ENCODE results near the gene FRMD4B. TPM values are rescaled to one million over a fixed set of nuclear protein-coding genes. Genes with fewer than 3 reads are reported as not detected.
A peak's percentile ranks its signal among the peaks of the same experiment; 100 is the strongest.

FRMD4B gene
- total RNA-seq, 1 donor from 2014 or later = 16.1 TPM

- Histone ChIP-seq H3K36me3 (no peaks in the 10 kb centered on the region), H3K9me3 (replicated peaks) (no peaks in the 10 kb centered on the region)
- intact Hi-C loops (cut with micrococcal nuclease) = no loop called here
Measured at GRCh38 chr3:69386556-69387385, 883 bp upstream of the FRMD4B start.

GRCh38 chr3:69385123-69385722 lies 665 bp downstream of the FRMD4B start:
- peak overlapping the region; percentile 79 for H3K4me3 ChIP-seq
- H3K9me3 ChIP-seq (replicated peaks) = no peaks in the 10 kb centered on the region
- H3K27ac ChIP-seq (replicated peaks) = peak overlapping the region; percentile 86
- no peak for DNase-seq
- no peak for TF ChIP-seq CTCF (IDR thresholded peaks at IDR 0.05; ENCODE audit: borderline replicate concordance)
- intact Hi-C loops (cut with micrococcal nuclease) = no loop called here
- peaks cover 5% of the 10 kb centered on the region for H3K27me3 ChIP-seq (ENCODE audit: low read depth)
- H3K4me1 ChIP-seq = peaks cover 57% of the 10 kb centered on the region
- no peaks in the 10 kb centered on the region for H3K36me3 ChIP-seq

More at GRCh38 chr3:69386556-69387385, 883 bp upstream of the FRMD4B start:
- no peak for DNase-seq
- peaks cover 5% of the 10 kb centered on the region for H3K27me3 ChIP-seq (ENCODE audit: low read depth)
- peak overlapping the region; percentile 86 for H3K27ac ChIP-seq (replicated peaks)
- H3K4me1 ChIP-seq = peaks cover 49% of the 10 kb centered on the region
- TF ChIP-seq CTCF (IDR thresholded peaks at IDR 0.05; ENCODE audit: borderline replicate concordance) = no peak
- peak overlapping the region; percentile 79 for H3K4me3 ChIP-seq

GRCh38 chr3:69384326-69384725 lies 1.6 kb downstream of the FRMD4B start:
- Histone ChIP-seq H3K9me3 (replicated peaks) (no peaks in the 10 kb centered on the region), H3K27ac (replicated peaks) (peak overlapping the region; percentile 86), H3K4me3 (peak overlapping the region; percentile 79), H3K36me3 (no peaks in the 10 kb centered on the region), H3K27me3 (ENCODE audit: low read depth) (peaks cover 5% of the 10 kb centered on the region), H3K4me1 (peaks cover 49% of the 10 kb centered on the region)
- intact Hi-C loops (cut with micrococcal nuclease) = no loop called here
- DNase-seq = no peak
- TF ChIP-seq CTCF (IDR thresholded peaks at IDR 0.05; ENCODE audit: borderline replicate concordance) = no peak

GRCh38 chr3:69379661-69380060 lies 6.2 kb downstream of the FRMD4B start:
- TF ChIP-seq CTCF (IDR thresholded peaks at IDR 0.05; ENCODE audit: borderline replicate concordance) = no peak
- H3K36me3 ChIP-seq = no peaks in the 10 kb centered on the region
- H3K27me3 ChIP-seq (ENCODE audit: low read depth) = no peaks in the 10 kb centered on the region
- no peak overlapping the region for H3K4me3 ChIP-seq
- peaks cover 14% of the 10 kb centered on the region for H3K4me1 ChIP-seq
- DNase-seq = no peak
- intact Hi-C loops (cut with micrococcal nuclease) = no loop called here
- no peaks in the 10 kb centered on the region for H3K9me3 ChIP-seq (replicated peaks)
- H3K27ac ChIP-seq (replicated peaks) = no peak overlapping the region

- no peaks in the 10 kb centered on the region for H3K9me3 ChIP-seq (replicated peaks)
- H3K27me3 ChIP-seq (ENCODE audit: low read depth) = no peaks in the 10 kb centered on the region
- intact Hi-C loops (cut with micrococcal nuclease) = no loop called here
- H3K4me3 ChIP-seq = no peak overlapping the region
- H3K4me1 ChIP-seq = peaks cover 18% of the 10 kb centered on the region
- no peak overlapping the region for H3K27ac ChIP-seq (replicated peaks)
- no peak for TF ChIP-seq CTCF (IDR thresholded peaks at IDR 0.05; ENCODE audit: borderline replicate concordance)
- DNase-seq = no peak
- H3K36me3 ChIP-seq = no peaks in the 10 kb centered on the region
Measured at GRCh38 chr3:69378112-69378802, 7.6 kb downstream of the FRMD4B start.
